Measurements from ENCODE around the gene SLC6A4. TPM values are rescaled to one million over a fixed set of nuclear protein-coding genes. Genes with fewer than 3 reads are reported as not detected.
"Not testable (repeated sequence)": the region's sequence is repeated elsewhere in the genome, so short reads cannot be mapped to it uniquely, and the experiment has no call there.

The SLC6A4 gene
- total RNA-seq, 1 donor from 2014 or later: not detected

DNA sequence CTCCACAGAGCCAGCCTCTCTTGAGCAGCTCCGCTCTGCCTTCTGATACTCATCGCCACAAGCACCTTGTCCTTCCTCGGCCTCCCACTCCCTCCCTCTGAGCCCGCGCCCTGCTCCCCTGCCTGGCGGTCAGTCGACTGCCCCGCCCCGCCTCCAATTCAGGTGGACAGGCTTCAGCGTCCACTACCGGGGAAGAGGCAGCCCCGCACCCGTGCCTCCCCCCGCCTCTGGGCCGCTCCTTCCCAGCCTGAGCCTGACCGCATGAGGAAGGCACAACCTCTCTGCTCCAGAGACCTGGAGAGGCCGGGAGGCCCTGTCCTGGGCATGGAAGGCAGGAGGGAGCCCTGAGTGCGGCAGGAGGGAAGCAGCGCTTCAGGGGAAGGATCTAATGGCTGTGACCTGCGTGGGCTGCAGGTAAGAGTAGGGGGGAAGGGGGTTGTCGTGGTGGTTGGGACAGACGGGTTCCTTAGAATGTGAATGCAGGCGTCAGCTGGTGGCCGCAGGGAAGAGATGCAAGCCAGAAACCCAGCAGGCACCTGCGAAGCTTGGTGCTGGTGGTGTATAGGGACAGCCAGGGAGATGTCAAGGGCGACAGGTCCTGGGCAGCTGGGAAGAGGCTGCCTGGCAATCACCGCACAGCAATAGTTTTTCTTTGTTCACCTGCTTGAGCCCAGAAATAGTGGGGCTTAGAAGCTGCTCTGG is 3.0 kb upstream of the SLC6A4 start:
- DNase-seq (ENCODE audit: low spot score): no peak

DNA sequence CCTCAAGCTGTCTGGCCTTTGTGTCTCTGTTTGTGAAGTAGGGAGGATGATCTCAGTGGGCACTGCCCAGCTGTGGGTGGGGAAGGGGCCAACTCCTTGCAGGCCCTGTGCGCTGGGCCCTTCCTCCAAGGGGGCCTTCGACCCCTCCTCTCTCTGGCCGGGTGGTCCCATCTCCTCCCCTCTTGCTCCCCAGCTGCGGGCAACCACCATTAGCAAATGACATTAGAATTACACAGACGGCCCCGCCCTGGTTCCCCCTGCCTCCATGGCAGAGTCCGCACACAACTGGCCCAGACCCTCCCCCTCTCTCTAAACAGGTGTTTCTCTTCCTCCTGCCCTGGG is 2.5 kb upstream of the SLC6A4 start:
- no peak for DNase-seq (ENCODE audit: low spot score)

DNA sequence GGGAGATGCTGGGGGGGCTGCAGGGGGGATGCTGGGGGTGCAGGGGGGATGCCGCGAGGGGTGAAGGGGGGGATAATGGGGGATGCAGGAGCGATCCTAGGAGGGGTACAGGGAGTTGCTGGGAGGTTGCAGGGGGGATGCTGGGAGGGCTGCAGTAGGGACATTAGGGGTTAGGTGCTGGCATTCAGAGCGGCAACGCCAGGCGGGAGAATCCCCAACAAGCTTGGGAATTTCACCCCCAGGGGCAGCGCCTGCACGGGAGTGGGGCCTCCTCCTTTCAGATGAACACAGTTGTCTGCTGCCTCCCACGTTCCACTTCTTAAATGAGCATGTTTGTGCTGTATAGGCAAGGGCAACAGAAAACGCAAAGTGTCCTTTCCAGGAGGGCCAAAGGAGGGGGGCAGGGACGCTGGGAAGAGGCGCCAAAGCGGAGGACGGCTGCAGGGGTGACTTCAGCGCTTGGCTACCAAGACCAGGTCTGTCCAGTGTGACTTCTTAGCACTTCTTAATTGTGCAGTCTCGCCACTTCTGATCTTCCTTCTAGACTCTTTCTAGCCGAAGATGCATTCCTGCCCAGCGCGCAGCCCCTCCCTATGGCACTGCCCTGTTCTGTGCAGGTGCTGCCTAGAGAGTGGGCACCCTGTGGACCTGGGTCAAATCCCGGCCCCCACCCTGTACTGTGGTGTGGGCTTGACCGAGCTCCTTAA is 2.0 kb upstream of the SLC6A4 start:
- DNase-seq (ENCODE audit: low spot score): no peak

GRCh38 chr17:30236766-30237165 is 1.3 kb upstream of the SLC6A4 start:
- DNase-seq (ENCODE audit: low spot score): no peak

DNA sequence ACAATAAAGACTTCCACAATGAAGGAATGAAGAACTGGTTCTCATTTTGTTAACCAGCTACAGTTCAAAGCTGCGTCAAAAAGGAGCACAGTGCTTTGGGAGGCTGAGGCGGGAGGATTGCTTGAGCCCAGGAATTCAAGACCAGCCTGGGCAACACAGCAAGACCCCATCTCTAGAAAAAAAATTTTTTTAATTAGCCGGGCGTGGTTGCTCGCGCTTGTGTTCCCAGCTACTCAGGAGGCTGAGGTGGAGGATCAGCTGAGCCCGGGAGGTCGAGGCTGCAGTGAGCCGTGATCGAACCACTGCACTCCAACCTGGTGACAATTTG is 764 bp upstream of the SLC6A4 start:
- DNase-seq (ENCODE audit: low spot score): no peak

- no peak for DNase-seq (ENCODE audit: low spot score)
Measured at GRCh38 chr17:30234964-30235363, 533 bp downstream of the SLC6A4 start.

GRCh38 chr17:30234296-30234695 is 1.2 kb downstream of the SLC6A4 start:
- no peak for DNase-seq (ENCODE audit: low spot score)

- no peak for DNase-seq (ENCODE audit: low spot score)
Measured at GRCh38 chr17:30232824-30233427, 2.6 kb downstream of the SLC6A4 start.

DNA sequence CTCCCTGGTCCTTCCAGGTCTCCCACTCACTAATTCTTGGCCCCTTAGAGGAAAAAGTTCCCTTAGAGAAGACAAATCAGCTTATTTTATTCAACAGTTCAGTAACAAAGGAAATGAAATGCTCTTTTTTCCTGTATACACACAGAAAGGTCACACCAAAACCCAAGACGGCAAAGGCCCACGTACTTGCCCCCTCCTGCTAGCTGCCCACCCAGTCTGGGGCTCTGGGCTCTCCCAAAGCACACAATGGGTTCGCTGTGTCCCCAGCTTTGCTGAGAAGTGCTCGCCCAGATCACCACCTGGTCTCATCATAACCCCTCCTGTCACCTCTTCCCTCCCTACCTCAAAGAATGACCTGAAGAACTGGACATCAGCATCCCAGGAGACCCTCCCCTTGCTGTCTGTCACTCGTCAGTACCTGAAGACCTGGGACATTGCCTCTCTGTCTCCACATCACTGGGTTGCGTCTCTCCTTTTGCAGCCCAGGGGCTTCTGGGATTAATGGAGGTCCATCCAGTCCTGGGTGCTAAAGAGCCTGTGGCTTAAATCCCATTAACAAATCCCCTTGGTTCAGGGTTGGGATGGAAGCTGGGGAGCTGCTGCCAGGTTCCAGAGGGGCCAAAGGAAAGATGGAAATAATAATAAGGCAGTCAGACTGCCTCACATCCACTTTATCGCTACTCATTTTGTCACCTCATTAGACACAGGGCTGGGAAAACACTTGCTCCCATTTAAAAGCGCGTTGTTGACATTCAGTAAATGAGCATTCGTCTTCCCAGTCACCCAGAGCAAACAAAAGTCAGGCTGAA is 3.3 kb downstream of the SLC6A4 start:
- DNase-seq (ENCODE audit: low spot score): no peak

GRCh38 chr17:30230596-30231125 is 4.8 kb downstream of the SLC6A4 start:
- no peak for DNase-seq (ENCODE audit: low spot score)

DNA sequence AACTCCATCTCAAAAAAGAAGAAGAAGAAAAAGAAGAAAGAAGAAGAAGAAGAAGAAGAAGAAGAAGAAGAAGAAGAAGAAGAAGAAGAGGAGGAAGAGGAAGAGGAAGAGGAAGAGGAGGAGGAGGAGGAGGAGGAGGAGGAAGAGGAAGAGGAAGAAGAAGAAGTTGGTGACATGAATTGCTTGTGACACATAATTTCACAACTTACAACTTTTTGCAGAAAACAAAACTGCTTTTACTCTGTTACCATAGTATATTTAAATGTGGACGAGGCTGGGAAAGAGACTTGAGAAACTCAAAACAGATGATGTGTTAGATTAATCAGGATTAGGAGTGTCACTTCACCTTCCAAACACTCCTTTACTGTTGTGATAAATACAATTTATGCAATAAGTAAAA is 5.5 kb downstream of the SLC6A4 start:
- not testable (repeated sequence) for DNase-seq (ENCODE audit: low spot score)

- no peak for DNase-seq (ENCODE audit: low spot score)
Measured at GRCh38 chr17:30229012-30229411, 6.5 kb downstream of the SLC6A4 start.

DNA sequence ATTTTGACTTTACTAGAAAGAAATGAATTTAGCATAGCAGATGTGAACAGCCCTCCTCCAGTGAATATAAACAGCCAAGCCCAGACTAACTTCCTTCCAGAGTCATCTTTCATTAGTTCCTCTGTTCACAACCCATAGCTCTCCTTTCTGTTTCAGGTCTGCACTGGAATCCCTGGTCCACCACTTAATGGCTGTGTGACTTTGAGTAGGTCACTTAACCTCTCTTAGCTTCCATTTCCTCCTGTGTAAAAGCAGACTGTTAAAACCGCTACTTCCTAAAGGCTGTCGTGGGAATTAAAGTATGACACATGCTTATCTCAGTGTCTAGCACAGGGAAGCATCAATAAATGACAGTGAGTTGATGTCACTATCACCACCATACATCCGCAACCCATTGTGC is 7.5 kb downstream of the SLC6A4 start:
- no peak for DNase-seq (ENCODE audit: low spot score)

- DNase-seq (ENCODE audit: low spot score): no peak
Measured at GRCh38 chr17:30226878-30227277, 8.6 kb downstream of the SLC6A4 start.

DNA sequence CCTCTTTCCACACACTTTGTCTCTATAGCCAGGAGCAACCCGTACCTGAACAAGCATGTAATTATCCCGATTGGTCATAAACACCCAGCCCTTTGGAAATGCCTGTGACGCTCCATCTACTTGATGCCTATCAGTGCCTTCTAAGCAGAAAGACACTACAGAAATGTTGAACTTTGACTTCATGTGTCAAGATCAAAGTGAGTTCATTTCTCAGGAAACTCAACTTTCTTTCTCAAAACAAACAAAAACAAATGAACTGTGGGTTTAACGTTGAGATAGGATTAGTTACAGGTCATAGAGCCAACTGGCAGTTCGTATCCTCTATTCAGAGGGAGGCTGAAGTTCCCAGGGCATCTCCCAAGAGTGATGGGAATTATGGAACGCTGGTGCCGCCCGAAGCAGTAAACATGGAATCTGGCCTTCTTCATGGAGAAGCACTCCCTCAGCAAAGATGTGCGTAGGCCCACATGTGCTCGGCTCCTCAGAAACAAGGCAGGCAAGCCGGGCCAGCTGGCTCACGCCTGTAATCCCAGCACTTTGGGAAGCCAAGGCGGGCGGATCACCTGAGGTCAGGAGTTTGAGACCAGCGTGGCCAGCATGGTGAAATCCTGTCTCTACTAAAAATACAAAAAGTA is 9.5 kb downstream of the SLC6A4 start:
- DNase-seq (ENCODE audit: low spot score): no peak

DNA sequence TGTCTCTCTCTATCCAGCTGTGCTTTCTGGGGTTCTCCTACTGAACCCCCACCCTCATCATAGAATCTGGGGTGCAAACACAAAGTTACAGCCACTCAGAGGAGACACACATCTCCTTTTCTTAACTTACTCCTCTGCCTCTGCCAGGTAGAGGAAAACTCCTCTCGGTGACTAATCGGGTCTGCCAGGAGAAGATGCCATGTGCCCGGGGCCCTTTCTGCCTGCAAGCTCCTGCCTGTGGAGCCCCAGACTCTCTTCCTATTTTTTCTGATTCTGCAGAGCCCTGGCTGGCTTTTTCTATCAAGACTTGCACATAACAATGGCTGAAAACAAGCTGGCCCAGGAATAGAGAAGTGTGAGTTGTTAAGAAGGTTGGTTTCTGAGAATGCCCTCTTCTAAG is 10.4 kb downstream of the SLC6A4 start:
- no peak for DNase-seq (ENCODE audit: low spot score)

- DNase-seq (ENCODE audit: low spot score): no peak
Measured at GRCh38 chr17:30224419-30224960, 11.0 kb downstream of the SLC6A4 start.

GRCh38 chr17:30222721-30223175 is 12.7 kb downstream of the SLC6A4 start:
- DNase-seq (ENCODE audit: low spot score): no peak

- no peak for DNase-seq (ENCODE audit: low spot score)
Measured at GRCh38 chr17:30222251-30222650, 13.2 kb downstream of the SLC6A4 start.

GRCh38 chr17:30221346-30221745 is 14.2 kb downstream of the SLC6A4 start:
- DNase-seq (ENCODE audit: low spot score): no peak

- no peak for DNase-seq (ENCODE audit: low spot score)
Measured at GRCh38 chr17:30220414-30220813, 15.1 kb downstream of the SLC6A4 start.
